HepG2 (cell line): ENCODE data around the gene TFEB. TPM values are rescaled to one million over a fixed set of nuclear protein-coding genes. Genes with fewer than 3 reads are reported as not detected.
A peak's percentile ranks its signal among the peaks of the same experiment; 100 is the strongest.

Experiments used
- ELK4 ChIP-seq: sonication (generic); formaldehyde crosslinking; IDR thresholded peaks from 2 replicates; pipeline ENCODE4 v1.9.0; 2021; ENCODE audit warnings: missing genetic modification reagents, borderline replicate concordance
- GPBP1L1 ChIP-seq: sonication (generic); formaldehyde crosslinking; IDR thresholded peaks from 2 replicates; pipeline ENCODE4 v1.5.0; 2020; ENCODE audit warnings: mild to moderate bottlenecking, missing genetic modification reagents
- HMGA1 ChIP-seq: sonication (generic); formaldehyde crosslinking; conservative IDR thresholded peaks from 2 replicates; pipeline ENCODE4 v1.4.0; 2020; ENCODE audit warnings: missing genetic modification reagents
- HNRNPUL1 ChIP-seq: fragments of 200-400 bp; formaldehyde crosslinking; IDR thresholded peaks from 2 replicates; pipeline ENCODE4 v1.6.1; 2017; ENCODE audit warnings: low read depth, mild to moderate bottlenecking, low read length, moderate library complexity
- MED13 ChIP-seq: sonication (generic); formaldehyde crosslinking; IDR thresholded peaks from 2 replicates; pipeline ENCODE4 v1.5.0; 2020; ENCODE audit warnings: missing genetic modification reagents
- MXI1 ChIP-seq: IDR thresholded peaks from 3 replicates; pipeline ENCODE4 v1.6.1; 2012; ENCODE audit warnings: low read depth, low read length, inconsistent platforms, borderline replicate concordance
- SNRNP70 ChIP-seq: fragments of 200-400 bp; formaldehyde crosslinking; IDR thresholded peaks from 2 replicates; pipeline ENCODE4 v1.6.1; 2017; ENCODE audit warnings: mild to moderate bottlenecking, low read depth, low read length, moderate library complexity
- ZC3H4 ChIP-seq: sonication (generic); formaldehyde crosslinking; IDR thresholded peaks from 2 replicates; pipeline ENCODE4 v1.4.0; 2020; ENCODE audit warnings: missing genetic modification reagents, borderline replicate concordance
- ZMAT3 ChIP-seq: sonication (generic); formaldehyde crosslinking; conservative IDR thresholded peaks from 2 replicates; pipeline ENCODE4 v1.7.0; 2021; ENCODE audit warnings: missing genetic modification reagents
- ZNF264 ChIP-seq: sonication (generic); formaldehyde crosslinking; IDR thresholded peaks from 2 replicates; pipeline ENCODE4 v1.4.0; 2020; ENCODE audit warnings: missing genetic modification reagents
- ZNF280D ChIP-seq: sonication (generic); formaldehyde crosslinking; IDR thresholded peaks from 2 replicates; pipeline ENCODE4 v1.5.1; 2020; ENCODE audit warnings: mild to moderate bottlenecking, missing genetic modification reagents
- ZNF34 ChIP-seq: sonication (generic); formaldehyde crosslinking; IDR thresholded peaks from 2 replicates; pipeline ENCODE4 v1.4.0; 2020; ENCODE audit warnings: mild to moderate bottlenecking, missing genetic modification reagents, borderline replicate concordance
- ZNF382 ChIP-seq: sonication (generic); formaldehyde crosslinking; IDR thresholded peaks from 2 replicates; pipeline ENCODE4 v1.5.0; 2020; ENCODE audit warnings: missing genetic modification reagents, mild to moderate bottlenecking, borderline replicate concordance
- ZNF660 ChIP-seq: sonication (generic); formaldehyde crosslinking; IDR thresholded peaks from 2 replicates; pipeline ENCODE4 v1.5.1; 2020; ENCODE audit warnings: mild to moderate bottlenecking, low read depth, missing genetic modification reagents, borderline replicate concordance
- ZNF790 ChIP-seq: sonication (generic); formaldehyde crosslinking; IDR thresholded peaks from 2 replicates; pipeline ENCODE4 v1.8.0; 2022; ENCODE audit warnings: missing genetic modification reagents, mild to moderate bottlenecking, borderline replicate concordance
- ZNF816 ChIP-seq: sonication (generic); formaldehyde crosslinking; IDR thresholded peaks from 2 replicates; pipeline ENCODE4 v1.8.0; 2022; ENCODE audit warnings: missing genetic modification reagents, mild to moderate bottlenecking, borderline replicate concordance
- ZSCAN31 ChIP-seq: sonication (generic); formaldehyde crosslinking; IDR thresholded peaks from 2 replicates; pipeline ENCODE4 v1.5.0; 2020; ENCODE audit warnings: low read depth, mild to moderate bottlenecking, missing genetic modification reagents
- polyA plus RNA-seq, 8 experiments: library from polyadenylated mRNA; depleted of rRNA in 3 of 8; stranded (reverse) in 7 of 8; unstranded in 1 of 8; fragments of >200 nt; fragmentation: Illumina TruSeq in 4 of 8; extraction: Trizol in 4 of 8; gene quantifications; 2 replicates each; pipeline versions ENCODE4 v1.2.1 to v1.2.3, GENCODE V29; 2011 to 2016; ENCODE audit warnings: low read depth in 4 of 8, missing spikeins in 1 of 8, mixed read lengths in 1 of 8; ENCODE audit not compliant: insufficient read depth in 1 of 8
- total RNA-seq, 5 experiments: library from RNA; depleted of rRNA; stranded (reverse); fragments of >200 nt; fragmentation: Illumina TruSeq; extraction: Trizol; gene quantifications; 2 replicates each; pipeline ENCODE4 v1.2.3, GENCODE V29; 2016; ENCODE audit warnings: low read depth in 1 of 5
- TF ChIP-seq, protein P1 (sequence below): sonication (generic); formaldehyde crosslinking; IDR thresholded peaks from 2 replicates; pipeline ENCODE4 v1.8.0; 2022; ENCODE audit warnings: missing genetic modification reagents, low read depth, mild to moderate bottlenecking, borderline replicate concordance
- TF ChIP-seq, protein P2 (sequence below): sonication (generic); formaldehyde crosslinking; conservative IDR thresholded peaks from 2 replicates; pipeline ENCODE4 v1.8.0; 2022; ENCODE audit warnings: mild to moderate bottlenecking, moderate library complexity, missing genetic modification reagents

TFEB gene
- total and polyA plus RNA-seq, 2 of the 13 experiments (the other 11 are each of a cell fraction or from before 2014, with no cell fraction given): 13.3 to 18.7 TPM

- TF ChIP-seq ELK4 (CRISPR knock-in tag) (no peak), ZNF660 (CRISPR knock-in tag) (no peak; the same call in 1 of the 2 replicates), GPBP1L1 (CRISPR knock-in tag) (no peak), ZC3H4 (CRISPR knock-in tag) (no peak), HMGA1 (CRISPR knock-in tag) (no peak), ZNF382 (no peak), SNRNP70 (no peak), ZNF816 (CRISPR knock-in tag) (no peak), ZNF280D (CRISPR knock-in tag) (0 out of 2 replicates have a peak, but pooled peaks have one; percentile 26), MXI1 (no peak), ZMAT3 (CRISPR knock-in tag) (no peak), ZSCAN31 (CRISPR knock-in tag) (no peak), ZNF34 (CRISPR knock-in tag) (no peak), ZNF790 (CRISPR knock-in tag) (peak; percentile 74; the same call in 1 of the 2 replicates), HNRNPUL1 (no peak), ZNF264 (no peak), MED13 (CRISPR knock-in tag) (no peak)
- TF ChIP-seq, protein P1, sequence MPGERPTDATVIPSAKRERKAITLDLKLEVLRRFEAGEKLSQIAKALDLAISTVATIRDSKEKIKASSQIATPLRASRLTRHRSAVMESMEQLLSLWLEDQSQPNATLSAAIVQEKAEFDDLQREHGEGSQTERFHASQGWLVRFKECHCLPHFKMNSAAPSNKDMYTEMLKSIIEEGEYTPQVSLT (CRISPR knock-in tag): no peak
- TF ChIP-seq, protein P2, sequence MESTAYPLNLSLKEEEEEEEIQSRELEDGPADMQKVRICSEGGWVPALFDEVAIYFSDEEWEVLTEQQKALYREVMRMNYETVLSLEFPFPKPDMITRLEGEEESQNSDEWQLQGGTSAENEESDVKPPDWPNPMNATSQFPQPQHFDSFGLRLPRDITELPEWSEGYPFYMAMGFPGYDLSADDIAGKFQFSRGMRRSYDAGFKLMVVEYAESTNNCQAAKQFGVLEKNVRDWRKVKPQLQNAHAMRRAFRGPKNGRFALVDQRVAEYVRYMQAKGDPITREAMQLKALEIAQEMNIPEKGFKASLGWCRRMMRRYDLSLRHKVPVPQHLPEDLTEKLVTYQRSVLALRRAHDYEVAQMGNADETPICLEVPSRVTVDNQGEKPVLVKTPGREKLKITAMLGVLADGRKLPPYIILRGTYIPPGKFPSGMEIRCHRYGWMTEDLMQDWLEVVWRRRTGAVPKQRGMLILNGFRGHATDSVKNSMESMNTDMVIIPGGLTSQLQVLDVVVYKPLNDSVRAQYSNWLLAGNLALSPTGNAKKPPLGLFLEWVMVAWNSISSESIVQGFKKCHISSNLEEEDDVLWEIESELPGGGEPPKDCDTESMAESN (CRISPR knock-in tag): no peak
Measured at GRCh38 chr6:41728073-41728936, 7.1 kb downstream of the TFEB start (continued).
